Heart right ventricle (tissue), 16 donors: ENCODE measurements around the gene TMEM151B. TPM values are rescaled to one million over a fixed set of nuclear protein-coding genes. Genes with fewer than 3 reads are reported as not detected.
"Not testable (repeated sequence)": the region's sequence is repeated elsewhere in the genome, so short reads cannot be mapped to it uniquely, and the experiment has no call there.

Experiments
- ATAC-seq, 8 donors: fragments of 200-7000 bp; cut with Tn5 transposase; one replicate each; pipeline ENCODE4 v1.9.1; 2020; ENCODE audit warnings: mild to moderate bottlenecking in 8 of 8, moderate library complexity in 8 of 8, moderate number of reproducible peaks in 1 of 8
- DNase-seq, 2 donors: peaks; one replicate each; pipeline ENCODE4 v3.0.0-alpha.2; 2020
- H3K27ac ChIP-seq, 10 donors: fragments of 200-600 bp; sonication (generic) in 2 of 10; one replicate each; pipeline versions ENCODE4 v1.5.0 to v1.8.0; 2020 to 2022; ENCODE audit warnings: mild to moderate bottlenecking in 3 of 10
- H3K27me3 ChIP-seq, 7 donors: fragments of 200-600 bp; one replicate each; pipeline ENCODE4 v1.8.0; 2021 to 2022; ENCODE audit warnings: mild to moderate bottlenecking in 2 of 7
- H3K36me3 ChIP-seq, 9 donors: fragments of 200-600 bp; sonication (generic) in 1 of 9; one replicate each; pipeline versions ENCODE4 v1.5.0 to v1.8.0; 2020 to 2022; ENCODE audit warnings: mild to moderate bottlenecking in 2 of 9
- H3K4me1 ChIP-seq, 9 donors: fragments of 200-600 bp; sonication (generic) in 1 of 9; one replicate each; pipeline versions ENCODE4 v1.5.0 to v1.8.0; 2020 to 2022; ENCODE audit warnings: mild to moderate bottlenecking in 4 of 9
- H3K4me3 ChIP-seq, 10 donors: fragments of 200-600 bp; sonication (generic) in 2 of 10; one replicate each; pipeline versions ENCODE4 v1.5.0 to v1.8.0; 2020 to 2022; ENCODE audit warnings: mild to moderate bottlenecking in 7 of 10, moderate library complexity in 2 of 10
- H3K9me3 ChIP-seq, 11 donors: fragments of 200-600 bp in 10 of 11; sonication (generic) in 2 of 11; one replicate each; pipeline versions ENCODE4 v1.5.0 to v1.8.0; 2013 to 2022; ENCODE audit warnings: mild to moderate bottlenecking in 2 of 11, control low read depth in 1 of 11, moderate library complexity in 1 of 11
- CTCF ChIP-seq, 9 donors: fragments of 200-600 bp; sonication (generic) in 2 of 9; IDR thresholded peaks; one replicate each; pipeline versions ENCODE4 v1.5.0 to v1.8.0; 2021 to 2022; ENCODE audit warnings: antibody characterized with exemption in 9 of 9, mild to moderate bottlenecking in 5 of 9, moderate library complexity in 1 of 9
- WGBS, 2 donors: extraction: QIAGEN DNeasy Blood & Tissue Kit; methylation state at CpG; one replicate each; pipeline ENCODE4 v1.1.7; 2013; ENCODE audit warnings: inconsistent platforms in 1 of 2; 5-methylcytosine and 5-hydroxymethylcytosine counted together
- intact Hi-C, 10 donors: fragments of 100-400 bp; cut with DNase I; formaldehyde crosslinking; loops; one replicate each; pipeline versions ENCODE4 v1.11.1 to v1.14.2; 2022
- polyA plus RNA-seq, 2 donors: library from polyadenylated mRNA; stranded (reverse); fragments of 200-250 nt; gene quantifications; one replicate each; pipeline ENCODE4 v1.2.3, GENCODE V29; 2013
- total RNA-seq, 10 donors: library from RNA; stranded (reverse); fragmentation: NEBNext Ultra II Directional in 3 of 10; extraction: Animal tissue kit (Norgen Biotek cat#: 25700) in 3 of 10; gene quantifications; one replicate each; pipeline versions ENCODE4 v1.2.1 to v1.2.4, GENCODE V29; 2021 to 2023
- donor health status: Arrhythmogenic right ventricular cardiomyopathy.
- donor health status: ischemic (EF 13 %, LVEDD 7.1; RV severe dilation, severe dysfunction).
- donor health status: healthy with polysubstance abuse.
- donor health status: DM: no; HTN: yes; CAD: no.
- donor health status: DM: no; HTN: no; CAD: no.
- donor health status: ischemic (EF 25% LVEDD 6.9; RV normal size, moderate dysfunction).
- donor health status: ischemic (EF 25% LVEDD 5.7; RV mildly dilated, moderate dysfunction).
- donor health status: healthy.
- donor health status: DM: yes; HTN: yes; CAD: no.
- donor health status: Ischemic cardiomyopathy.
- donor health status: ischemic (EF 35%, LVEDD 5.7; RV mildly dilated, moderate dysfunction).
- donor health status: nonischemic (EF 11% LVEDD 7.7; RV severe dilation, severe dysfunction).
- donor health status: DM: yes; HTN: yes; CAD: no.
- donor health status: PGD.
- donor health status: ischemic (EF 29% LVEDD 5.4; RV normal size, mild dysfunction).
- donor health status: nonischemic (EF 23%, LVEDD 6.1; RV moderate dilation, normal function).

TMEM151B gene
- total and polyA plus RNA-seq, 12 donors, result 0.09 to 2.2 (median 0.43) TPM; not detected in 4

GRCh38 chr6:44310241-44310640, 40.0 kb downstream of the TMEM151B start:
- Histone ChIP-seq H3K4me1 (peaks cover 0 to 30% (median 13%) of the 10 kb centered on the region in 9 donors), H3K27ac (no peak overlapping the region), H3K9me3 (no peaks in the 10 kb centered on the region), H3K36me3 (peaks cover 0 to 68% (median 47%) of the 10 kb centered on the region in 9 donors), H3K4me3 (no peak overlapping the region), H3K27me3 (no peaks in the 10 kb centered on the region)
- intact Hi-C loops, result loop anchor here in 1 of 10 donors (5.0 kb wide), 1 partner anchor 43 kb away; the partner anchor contains the start of gene NFKBIE
- ATAC-seq (no peak), DNase-seq (no peak)
- TF ChIP-seq CTCF (IDR thresholded peaks at IDR 0.05), result no peak
- 95 to 100% methylated on average over 3 of the region's 3 CpGs for WGBS, 2 donors

DNA sequence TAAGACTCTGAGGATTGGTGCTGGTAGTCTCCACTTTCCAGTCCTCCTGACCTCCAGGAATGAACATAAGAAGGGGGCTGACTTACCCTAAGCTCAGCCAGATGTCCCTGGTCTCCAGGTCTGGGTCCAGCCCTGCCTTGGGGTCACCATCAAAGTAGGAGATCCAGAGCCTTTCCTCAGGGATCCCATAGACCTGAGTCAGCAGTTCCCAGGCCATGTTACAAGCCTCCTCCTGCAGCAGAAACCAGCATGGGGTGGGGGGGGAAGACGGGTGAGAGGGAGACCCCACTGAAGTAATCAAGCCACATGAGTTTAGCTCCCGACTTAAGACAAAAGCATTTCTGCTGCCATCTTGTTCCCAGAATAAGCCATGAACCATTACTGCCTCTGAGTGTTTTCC, 41.1 kb downstream of the TMEM151B start:
- no peaks in the 10 kb centered on the region for H3K9me3 ChIP-seq
- intact Hi-C loops, result loop anchor here in 1 of 10 donors (5.0 kb wide), 1 partner anchor 44 kb away; the partner anchor contains the start of gene NFKBIE
- no peak for ATAC-seq
- H3K27me3 ChIP-seq, result no peaks in the 10 kb centered on the region
- H3K4me3 ChIP-seq, result no peak overlapping the region
- DNase-seq, result no peak
- no peak overlapping the region for H3K27ac ChIP-seq
- peaks cover 0 to 57% (median 38%) of the 10 kb centered on the region in 9 donors for H3K36me3 ChIP-seq
- no peak for TF ChIP-seq CTCF (IDR thresholded peaks at IDR 0.05)
- WGBS, 2 donors, result 65 to 97% methylated on average over 2 of the region's 2 CpGs
- H3K4me1 ChIP-seq, result peaks cover 0 to 30% (median 13%) of the 10 kb centered on the region in 9 donors

DNA sequence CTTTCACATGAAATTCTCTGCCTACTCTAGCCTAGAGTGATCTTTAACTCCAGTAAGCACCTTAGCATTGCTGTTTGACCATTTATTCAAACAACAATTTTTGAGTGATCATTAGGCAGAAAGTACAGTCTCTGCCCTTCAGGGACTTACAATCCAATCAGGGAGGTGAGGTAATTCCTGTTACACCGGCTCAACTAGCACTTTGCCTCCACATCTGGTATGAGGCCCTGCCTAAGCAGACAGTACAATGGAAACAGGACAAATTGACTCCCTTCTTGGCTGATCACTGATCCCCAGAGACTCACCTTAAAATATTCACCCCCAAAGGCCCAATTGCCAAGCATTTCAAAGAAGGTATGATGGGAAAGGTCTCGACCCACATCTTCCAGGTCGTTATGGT, 41.5 kb downstream of the TMEM151B start:
- peak overlapping the region in 2 of 10 donors; percentile 81 to 96 for H3K4me3 ChIP-seq
- H3K4me1 ChIP-seq, result peaks cover 0 to 30% (median 13%) of the 10 kb centered on the region in 9 donors
- ATAC-seq (no peak), DNase-seq (no peak)
- intact Hi-C loops, result loop anchor here in 1 of 10 donors (5.0 kb wide), 1 partner anchor 44 kb away; the partner anchor contains the start of gene NFKBIE
- no peak for TF ChIP-seq CTCF (IDR thresholded peaks at IDR 0.05)
- H3K27ac ChIP-seq, result no peak overlapping the region
- no peaks in the 10 kb centered on the region for H3K27me3 ChIP-seq
- no peaks in the 10 kb centered on the region for H3K9me3 ChIP-seq
- 63 to 82% methylated on average over 3 of the region's 3 CpGs for WGBS, 2 donors
- H3K36me3 ChIP-seq, result peaks cover 0 to 53% (median 35%) of the 10 kb centered on the region in 9 donors

- DNase-seq, result peak; percentile 90 to 91
- WGBS, 2 donors, result 3 to 4% methylated on average over 52 of the region's 52 CpGs
- peaks cover 0 to 39% (median 26%) of the 10 kb centered on the region in 9 donors for H3K36me3 ChIP-seq
- peaks cover 0 to 30% (median 13%) of the 10 kb centered on the region in 9 donors for H3K4me1 ChIP-seq
- TF ChIP-seq CTCF (IDR thresholded peaks at IDR 0.05), result peak; percentile 97 to 100 (median 98)
- H3K27me3 ChIP-seq, result peaks cover 0 to 9% (median 0%) of the 10 kb centered on the region in 7 donors
- intact Hi-C loops, result loop anchor here in 1 of 10 donors (5.0 kb wide), 1 partner anchor 46 kb away; the partner anchor contains the start of gene NFKBIE
- peak within 1 kb of the TSS in 9 of 10 donors; percentile 18 to 87 (median 82) for H3K27ac ChIP-seq
- peak within 1 kb of the TSS; percentile 57 to 97 (median 88) for H3K4me3 ChIP-seq
- ATAC-seq, result peak; percentile 88 to 95 (median 92)
- no peaks in the 10 kb centered on the region for H3K9me3 ChIP-seq
Observed at GRCh38 chr6:44312901-44313788, 42.9 kb downstream of the TMEM151B start, which contains the start of gene AARS2. Gene AARS2 (minus strand): TSS chr6:44313347. CDS start chr6:44313323, 24 bp downstream.

DNA sequence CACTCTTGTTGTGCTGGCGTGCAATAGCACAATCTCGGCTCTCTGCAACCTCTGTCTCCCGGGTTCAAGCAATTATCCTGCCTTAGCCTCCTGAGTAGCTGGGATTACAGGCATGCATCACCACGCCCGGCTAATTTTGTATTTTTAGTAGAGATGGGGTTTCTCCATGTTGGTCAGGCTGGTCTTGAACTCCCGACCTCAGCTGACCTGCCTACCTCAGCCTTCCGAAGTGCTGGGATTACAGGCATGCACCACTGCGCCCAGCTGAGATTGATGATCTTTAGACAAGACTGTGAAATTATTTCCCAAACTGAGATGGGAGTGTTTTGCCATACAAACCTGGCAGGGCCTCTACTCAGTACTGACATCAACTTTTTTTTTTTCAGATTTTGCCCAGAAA, 44.4 kb downstream of the TMEM151B start:
- DNase-seq, H3K27ac ChIP-seq, ATAC-seq, H3K9me3 ChIP-seq, H3K4me3 ChIP-seq: not testable (repeated sequence)
- 94 to 97% methylated on average over 8 of the region's 8 CpGs for WGBS, 2 donors
- Histone ChIP-seq H3K4me1 (peaks cover 0 to 20% (median 10%) of the 10 kb centered on the region in 9 donors), H3K27me3 (peaks cover 0 to 18% (median 9%) of the 10 kb centered on the region in 7 donors), H3K36me3 (peaks cover 0 to 24% (median 16%) of the 10 kb centered on the region in 9 donors)
- intact Hi-C loops, result loop anchor here in 1 of 10 donors (5.0 kb wide), 1 partner anchor 47 kb away; the partner anchor contains the start of gene NFKBIE
